ENCODE results near the gene DYNLT2B. TPM values are rescaled to one million over a fixed set of nuclear protein-coding genes. Genes with fewer than 3 reads are reported as not detected.

DYNLT2B gene
- polyA plus RNA-seq, 1 donor from 2014 or later = 276 TPM

GRCh38 chr3:196263819-196264218, 54.2 kb downstream of the DYNLT2B start:
- no peak overlapping the region for H3K4me2 ChIP-seq (ENCODE audit: low read length)
- H3K79me2 ChIP-seq (replicated peaks; ENCODE audit: insufficient read depth, low read length) = peaks cover 3% of the 10 kb centered on the region
- no peaks in the 10 kb centered on the region for H3K9me3 ChIP-seq (ENCODE audit: low read length)
- no peaks in the 10 kb centered on the region for H3F3A ChIP-seq (ENCODE audit: insufficient read depth, low read length, poor library complexity, severe bottlenecking)
- no peak overlapping the region for H3K4me3 ChIP-seq (ENCODE audit: low read length)
- H3K9ac ChIP-seq (ENCODE audit: low read length) = no peak overlapping the region
- H3K9me2 ChIP-seq (ENCODE audit: insufficient read depth, low read length) = no peaks in the 10 kb centered on the region
- TF ChIP-seq EP300 (conservative IDR thresholded peaks at IDR 0.05; ENCODE audit: poor library complexity, severe bottlenecking) (no peak), EZH2 (IDR thresholded peaks at IDR 0.05; ENCODE audit: borderline replicate concordance, insufficient read depth, low read length, poor library complexity, severe bottlenecking) (no peak), TAF1 (IDR thresholded peaks at IDR 0.05; ENCODE audit: low read depth) (no peak), POLR2AphosphoS5 (IDR thresholded peaks at IDR 0.05) (no peak), REST (IDR thresholded peaks at IDR 0.05; ENCODE audit: borderline replicate concordance) (no peak)
- no peak overlapping the region for H2AFZ ChIP-seq (ENCODE audit: low read depth, low read length)
- H3K36me3 ChIP-seq (ENCODE audit: insufficient read depth, low read length) = no peaks in the 10 kb centered on the region
- no peaks in the 10 kb centered on the region for H3K27me3 ChIP-seq (ENCODE audit: insufficient read depth, low read depth, low read length)
- no peak overlapping the region for H3K27ac ChIP-seq (ENCODE audit: low read length)
- H4K20me1 ChIP-seq (ENCODE audit: insufficient read depth) = no peaks in the 10 kb centered on the region

GRCh38 chr3:196260784-196261183, 57.3 kb downstream of the DYNLT2B start:
- H3F3A ChIP-seq (ENCODE audit: insufficient read depth, low read length, poor library complexity, severe bottlenecking) = no peaks in the 10 kb centered on the region
- no peak for TF ChIP-seq POLR2AphosphoS5 (IDR thresholded peaks at IDR 0.05)
- TF ChIP-seq RAD21 (conservative IDR thresholded peaks at IDR 0.05) = no peak
- TF ChIP-seq EZH2 (IDR thresholded peaks at IDR 0.05; ENCODE audit: borderline replicate concordance, insufficient read depth, low read length, poor library complexity, severe bottlenecking) = no peak
- TF ChIP-seq SMC3 (conservative IDR thresholded peaks at IDR 0.05; ENCODE audit: poor library complexity) = no peak
- no peak for TF ChIP-seq REST (IDR thresholded peaks at IDR 0.05; ENCODE audit: borderline replicate concordance)
- no peaks in the 10 kb centered on the region for H3K9me3 ChIP-seq (ENCODE audit: low read length)
- H4K20me1 ChIP-seq (ENCODE audit: insufficient read depth) = no peaks in the 10 kb centered on the region
- no peaks in the 10 kb centered on the region for H3K36me3 ChIP-seq (ENCODE audit: insufficient read depth, low read length)
- H3K4me2 ChIP-seq (ENCODE audit: low read length) = no peak overlapping the region
- no peaks in the 10 kb centered on the region for H3K9me2 ChIP-seq (ENCODE audit: insufficient read depth, low read length)
- H3K27me3 ChIP-seq (ENCODE audit: insufficient read depth, low read depth, low read length) = no peaks in the 10 kb centered on the region
- H3K27ac ChIP-seq (ENCODE audit: low read length) = no peak overlapping the region
- peaks cover 3% of the 10 kb centered on the region for H3K79me2 ChIP-seq (replicated peaks; ENCODE audit: insufficient read depth, low read length)
- H2AFZ ChIP-seq (ENCODE audit: low read depth, low read length) = no peak overlapping the region
- H3K4me3 ChIP-seq (ENCODE audit: low read length) = no peak overlapping the region
- no peak overlapping the region for H3K9ac ChIP-seq (ENCODE audit: low read length)
